Kidney (tissue), 14 donors: Measurements from ENCODE around the gene ACOX2. TPM values are rescaled to one million over a fixed set of nuclear protein-coding genes. Genes with fewer than 3 reads are reported as not detected.
A peak's percentile ranks its signal among the peaks of the same experiment; 100 is the strongest.

Source experiments
- DNase-seq, 5 donors: peaks; one replicate each; pipeline ENCODE4 v3.0.0-alpha.2; 2013 to 2020
- FAIRE-seq: peaks from 2 replicates; lab custom pipeline; 2012; peaks lifted over from hg19 to GRCh38; lab: Jason Lieb, UNC
- H3K27ac ChIP-seq, 2 donors: one replicate each; pipeline ENCODE4 v1.7.0; 2013; ENCODE audit warnings: low read depth in 2 of 2, low read length in 2 of 2, inconsistent platforms in 1 of 2
- H3K27me3 ChIP-seq: one replicate; pipeline ENCODE4 v1.7.1; 2013; ENCODE audit warnings: low read length, inconsistent platforms; ENCODE audit not compliant: control insufficient read depth, insufficient read depth
- H3K36me3 ChIP-seq, 3 donors: one replicate each; pipeline versions ENCODE4 v1.7.0 to v1.7.1; 2013; ENCODE audit warnings: low read length in 3 of 3, control low read depth in 1 of 3, inconsistent platforms in 1 of 3; ENCODE audit not compliant: insufficient read depth in 3 of 3, control insufficient read depth in 2 of 3
- H3K4me1 ChIP-seq, 3 donors: one replicate each; pipeline versions ENCODE4 v1.7.0 to v1.7.1; 2013; ENCODE audit warnings: low read length in 3 of 3, inconsistent platforms in 1 of 3, low read depth in 1 of 3; ENCODE audit not compliant: control insufficient read depth in 2 of 3, insufficient read depth in 2 of 3
- H3K4me3 ChIP-seq, 3 donors: one replicate each; pipeline versions ENCODE4 v1.7.0 to v1.8.1; 2013; ENCODE audit warnings: low read length in 3 of 3, control low read depth in 1 of 3, inconsistent platforms in 1 of 3
- H3K9ac ChIP-seq, 3 donors: one replicate each; pipeline versions ENCODE4 v1.7.0 to v1.7.1; 2013; ENCODE audit warnings: low read length in 3 of 3, control low read depth in 1 of 3, inconsistent platforms in 1 of 3
- H3K9me3 ChIP-seq, 3 donors: one replicate each; pipeline versions ENCODE4 v1.7.0 to v1.7.1; 2013; ENCODE audit warnings: low read length in 3 of 3, control low read depth in 1 of 3, inconsistent platforms in 1 of 3; ENCODE audit not compliant: control insufficient read depth in 2 of 3, insufficient read depth in 1 of 3
- intact Hi-C: fragments of 100-400 bp; cut with DNase I; formaldehyde crosslinking; loops from one replicate; pipeline ENCODE4 v1.11.1; 2022
- polyA plus RNA-seq: library from polyadenylated mRNA; stranded (reverse); fragments of 350-450 nt; fragmentation: Illumina TruSeq; extraction: RNeasy Lipid Tissue Mini Kit (QIAGEN cat#74804); gene quantifications from one replicate; pipeline ENCODE4 v1.2.3, GENCODE V29; 2014; ENCODE audit warnings: low read depth, low replicate concordance; ENCODE audit not compliant: insufficient read depth
- total RNA-seq: library from RNA; stranded (reverse); fragmentation: NEBNext Ultra II Directional; extraction: Animal tissue kit (Norgen Biotek cat#: 25700); gene quantifications from one replicate; pipeline ENCODE4 v1.2.1, GENCODE V29; 2021
- TF ChIP-seq, protein P1 (sequence below): IDR thresholded peaks from 3 replicates; pipeline ENCODE4 v1.5.1; 2012; ENCODE audit warnings: mild to moderate bottlenecking, moderate library complexity, borderline replicate concordance; ENCODE audit not compliant: insufficient read depth; ENCODE audit errors: extremely low read depth
- donor health status: control.
- donor health status: control.
- donor health status: control.
- donor health status: control.
- donor health status: control.
- donor health status: DM: yes; HTN: yes; CAD: no.
- donor health status: Normal renal cell carcinoma (clear cell type).

The ACOX2 gene
- total and polyA plus RNA-seq, 2 donors from 2014 or later, result 18.6 to 85.5 TPM

GRCh38 chr3:58580826-58581327 is 43.9 kb upstream of the ACOX2 start:
- no peak for FAIRE-seq
- intact Hi-C loops, result no loop called here
- TF ChIP-seq, protein P1, sequence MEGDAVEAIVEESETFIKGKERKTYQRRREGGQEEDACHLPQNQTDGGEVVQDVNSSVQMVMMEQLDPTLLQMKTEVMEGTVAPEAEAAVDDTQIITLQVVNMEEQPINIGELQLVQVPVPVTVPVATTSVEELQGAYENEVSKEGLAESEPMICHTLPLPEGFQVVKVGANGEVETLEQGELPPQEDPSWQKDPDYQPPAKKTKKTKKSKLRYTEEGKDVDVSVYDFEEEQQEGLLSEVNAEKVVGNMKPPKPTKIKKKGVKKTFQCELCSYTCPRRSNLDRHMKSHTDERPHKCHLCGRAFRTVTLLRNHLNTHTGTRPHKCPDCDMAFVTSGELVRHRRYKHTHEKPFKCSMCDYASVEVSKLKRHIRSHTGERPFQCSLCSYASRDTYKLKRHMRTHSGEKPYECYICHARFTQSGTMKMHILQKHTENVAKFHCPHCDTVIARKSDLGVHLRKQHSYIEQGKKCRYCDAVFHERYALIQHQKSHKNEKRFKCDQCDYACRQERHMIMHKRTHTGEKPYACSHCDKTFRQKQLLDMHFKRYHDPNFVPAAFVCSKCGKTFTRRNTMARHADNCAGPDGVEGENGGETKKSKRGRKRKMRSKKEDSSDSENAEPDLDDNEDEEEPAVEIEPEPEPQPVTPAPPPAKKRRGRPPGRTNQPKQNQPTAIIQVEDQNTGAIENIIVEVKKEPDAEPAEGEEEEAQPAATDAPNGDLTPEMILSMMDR, result no peak
- Histone ChIP-seq H3K4me1 (peaks cover 0 to 26% (median 21%) of the 10 kb centered on the region in 3 donors), H3K27me3 (no peaks in the 10 kb centered on the region), H3K27ac (peak overlapping the region; percentile 73 to 84), H3K4me3 (no peak overlapping the region), H3K9ac (peak overlapping the region in 1 of 3 donors; percentile 17), H3K9me3 (no peaks in the 10 kb centered on the region), H3K36me3 (no peaks in the 10 kb centered on the region)
- no peak for DNase-seq

DNA sequence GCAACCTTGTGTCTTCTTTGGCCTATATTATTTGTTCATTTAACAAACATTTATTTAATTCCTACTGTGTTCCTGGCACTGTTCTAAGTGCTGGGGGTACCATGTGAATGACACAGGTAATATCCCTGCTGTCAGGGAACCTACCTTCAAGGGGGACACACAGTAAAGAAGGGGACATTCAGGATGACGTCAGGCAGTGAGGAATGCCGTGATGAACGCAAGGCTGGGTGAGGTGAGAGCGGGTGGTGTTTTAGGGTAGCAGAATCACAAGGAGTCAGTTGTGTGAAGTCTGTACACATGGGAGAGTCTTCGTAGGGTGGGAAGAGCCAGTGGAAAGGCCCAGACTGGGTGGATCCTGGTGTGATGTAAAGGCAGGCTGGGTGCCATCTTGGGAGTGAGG is 41.9 kb upstream of the ACOX2 start:
- Histone ChIP-seq H3K4me1 (peaks cover 0 to 33% (median 17%) of the 10 kb centered on the region in 3 donors), H3K9me3 (no peaks in the 10 kb centered on the region), H3K9ac (no peak overlapping the region), H3K27ac (no peak overlapping the region), H3K27me3 (no peaks in the 10 kb centered on the region), H3K4me3 (no peak overlapping the region), H3K36me3 (no peaks in the 10 kb centered on the region)
- no peak for FAIRE-seq
- DNase-seq, result no peak
- intact Hi-C loops, result no loop called here
- TF ChIP-seq, protein P1, result no peak

GRCh38 chr3:58577269-58577821 is 40.4 kb upstream of the ACOX2 start, which contains the start of gene FAM107A:
TSS of gene FAM107A (minus strand) at chr3:58577391. CDS start at chr3:58569860, 7,531 bp downstream.
- no peak for FAIRE-seq
- peaks cover 0 to 35% (median 16%) of the 10 kb centered on the region in 3 donors for H3K4me1 ChIP-seq
- intact Hi-C loops, result no loop called here
- H3K9me3 ChIP-seq, result no peaks in the 10 kb centered on the region
- TF ChIP-seq, protein P1, result peak; percentile 23
- peak within 1 kb of the TSS; percentile 78 to 81 for H3K27ac ChIP-seq
- H3K4me3 ChIP-seq, result peak within 1 kb of the TSS in 2 of 3 donors; percentile 46 to 49
- DNase-seq, result peak in 4 of 5 donors; percentile 47 to 83 (median 72)
- H3K9ac ChIP-seq, result peak within 1 kb of the TSS in 2 of 3 donors; percentile 26 to 65
- no peaks in the 10 kb centered on the region for H3K27me3 ChIP-seq
- no peaks in the 10 kb centered on the region for H3K36me3 ChIP-seq
